ENCODE results near the gene B4GALT5.

The B4GALT5 gene

GRCh38 chr20:49700411-49701185 is 13.1 kb downstream of the B4GALT5 start:
- peak; percentile 81 for DNase-seq

- DNase-seq = peak; percentile 66
Observed at GRCh38 chr20:49699200-49699992, 14.3 kb downstream of the B4GALT5 start.

GRCh38 chr20:49698477-49698876 is 15.2 kb downstream of the B4GALT5 start:
- DNase-seq = no peak

- DNase-seq = no peak
Observed at GRCh38 chr20:49697071-49697470, 16.6 kb downstream of the B4GALT5 start.

DNA sequence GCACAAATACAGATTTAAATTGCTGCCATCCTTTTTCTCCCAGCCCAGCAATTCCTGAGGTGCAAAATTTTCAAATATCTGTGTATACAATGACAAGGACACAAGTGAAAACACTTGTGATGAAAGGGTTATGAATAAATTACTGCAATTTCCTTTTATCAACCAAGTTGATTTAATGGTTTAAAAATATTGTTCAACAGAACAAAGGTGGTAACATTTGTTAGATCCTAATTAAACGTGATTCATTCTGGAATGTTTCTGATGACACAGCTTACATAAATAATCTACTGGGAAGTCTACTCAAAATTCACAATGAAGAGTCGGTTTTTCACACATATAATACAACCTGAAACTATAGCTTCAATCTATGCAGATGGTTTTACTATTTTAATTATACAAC is 17.1 kb downstream of the B4GALT5 start:
- DNase-seq = peak; percentile 34

- DNase-seq = peak; percentile 27
Observed at GRCh38 chr20:49695830-49696229, 17.8 kb downstream of the B4GALT5 start.

GRCh38 chr20:49694450-49695071 is 19.1 kb downstream of the B4GALT5 start:
- DNase-seq = no peak

DNA sequence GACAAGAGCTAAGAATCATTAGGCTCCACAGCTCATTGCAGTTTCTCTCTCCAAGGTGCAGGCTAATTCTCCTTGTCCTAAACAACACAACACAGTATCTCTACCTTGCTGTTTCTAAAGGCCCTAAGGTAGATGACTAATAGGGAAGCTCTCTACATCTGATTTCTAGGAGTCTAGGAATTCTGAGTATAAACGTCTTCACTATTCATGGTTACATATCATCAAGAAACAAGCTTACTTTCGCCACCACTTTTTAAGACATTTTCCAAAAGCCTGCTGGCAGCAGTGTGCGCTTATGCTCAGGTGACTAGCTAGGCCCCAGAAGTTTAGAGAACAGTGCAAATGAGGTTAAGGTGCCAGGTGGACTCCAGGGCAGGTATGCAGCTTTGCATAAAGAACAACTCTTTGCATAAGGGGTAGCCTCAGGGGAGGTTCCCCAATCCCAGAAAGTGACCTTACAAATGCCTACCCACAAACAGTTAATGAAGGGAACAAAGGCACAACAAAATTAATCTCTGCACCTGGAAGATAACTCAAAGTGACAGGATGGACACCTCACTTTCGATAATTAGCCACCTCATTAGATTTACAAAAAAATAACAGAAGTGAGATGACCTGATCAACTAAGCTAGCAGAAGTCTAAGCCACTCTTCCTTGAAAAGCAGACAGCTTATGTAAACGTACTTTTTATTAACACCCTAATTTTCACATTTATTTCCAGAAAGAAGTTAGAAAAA is 20.1 kb downstream of the B4GALT5 start:
- DNase-seq = no peak

GRCh38 chr20:49692941-49693340 is 20.7 kb downstream of the B4GALT5 start:
- DNase-seq = no peak

DNA sequence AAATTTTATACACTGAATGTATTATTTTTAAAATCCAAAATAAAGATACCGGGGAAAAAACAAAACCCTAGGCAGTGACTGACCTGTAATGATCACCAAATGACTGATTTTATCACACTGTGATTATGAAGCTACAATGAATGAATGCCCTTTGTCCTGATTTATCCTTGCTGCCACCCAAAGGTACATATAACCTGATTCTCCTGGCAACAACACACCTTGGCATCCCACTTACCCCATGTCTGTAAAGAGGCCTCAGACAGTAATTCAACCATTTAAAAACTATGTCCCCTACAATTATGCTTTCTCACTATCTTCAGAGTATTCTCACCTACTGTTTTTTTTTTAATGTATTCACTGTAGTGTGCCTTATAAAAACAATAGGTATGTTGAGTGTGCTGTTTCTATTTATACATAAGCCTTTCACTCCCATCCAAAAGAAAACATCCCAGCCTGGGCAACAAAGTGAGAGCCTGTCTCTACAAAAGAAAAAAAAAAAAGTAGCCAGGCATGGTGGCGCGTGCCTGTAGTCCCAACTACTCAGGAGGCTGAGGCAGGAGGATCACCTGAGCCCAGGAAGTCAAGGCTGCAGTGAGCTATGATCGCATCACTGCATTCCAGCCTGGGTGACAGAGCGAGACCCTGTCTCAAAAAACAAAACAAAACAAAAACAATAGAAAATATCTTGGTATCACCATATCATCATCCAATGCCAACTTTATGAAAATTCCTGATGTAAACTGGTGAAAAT is 21.7 kb downstream of the B4GALT5 start:
- no peak for DNase-seq

GRCh38 chr20:49690899-49691620 is 22.6 kb downstream of the B4GALT5 start:
- DNase-seq = peak; percentile 45

DNA sequence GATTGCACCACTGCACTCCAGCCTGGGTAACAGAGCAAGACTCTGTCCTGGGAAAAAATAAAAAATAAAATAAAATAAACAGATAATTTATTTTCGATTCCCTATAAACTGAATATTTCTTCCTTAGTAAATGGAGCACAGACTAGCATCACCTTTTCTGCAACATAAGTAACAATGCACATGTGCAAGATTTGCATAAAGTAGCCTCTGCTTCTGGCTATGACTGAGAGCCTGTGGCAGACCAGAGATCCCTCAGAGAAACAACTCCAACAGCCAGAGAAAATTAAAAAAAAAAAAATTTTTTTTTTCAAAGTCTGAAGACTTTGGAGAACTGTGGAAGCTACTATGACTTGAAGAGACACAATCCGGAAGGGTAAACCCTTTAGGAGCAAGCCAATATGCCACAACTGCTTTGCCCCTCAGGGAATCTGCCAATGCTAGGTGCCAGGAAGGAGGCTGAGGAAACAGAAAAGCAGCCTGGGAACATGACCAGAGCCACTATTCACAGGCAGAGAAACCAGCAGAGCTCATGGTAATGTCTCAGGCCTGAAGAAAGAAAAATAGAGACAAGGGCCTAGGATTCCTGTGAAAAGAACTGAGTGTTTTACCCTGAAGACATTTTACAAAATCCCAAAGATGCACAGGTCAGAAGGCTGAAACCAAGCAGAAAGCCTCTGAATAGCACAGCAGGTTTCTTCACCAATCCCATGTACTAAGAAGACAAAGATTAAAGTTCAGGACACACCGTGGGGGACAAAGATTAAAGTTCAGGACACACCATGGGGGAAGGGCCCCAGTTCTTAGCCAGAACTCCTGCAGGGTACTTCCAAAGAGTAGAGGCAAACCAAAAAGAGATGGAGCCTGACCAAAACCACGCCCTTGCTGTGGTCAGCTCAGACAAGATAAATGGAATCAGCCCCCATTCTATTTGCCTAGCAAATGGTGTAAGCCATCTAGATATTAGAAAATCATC is 25.8 kb downstream of the B4GALT5 start:
- DNase-seq = no peak

DNA sequence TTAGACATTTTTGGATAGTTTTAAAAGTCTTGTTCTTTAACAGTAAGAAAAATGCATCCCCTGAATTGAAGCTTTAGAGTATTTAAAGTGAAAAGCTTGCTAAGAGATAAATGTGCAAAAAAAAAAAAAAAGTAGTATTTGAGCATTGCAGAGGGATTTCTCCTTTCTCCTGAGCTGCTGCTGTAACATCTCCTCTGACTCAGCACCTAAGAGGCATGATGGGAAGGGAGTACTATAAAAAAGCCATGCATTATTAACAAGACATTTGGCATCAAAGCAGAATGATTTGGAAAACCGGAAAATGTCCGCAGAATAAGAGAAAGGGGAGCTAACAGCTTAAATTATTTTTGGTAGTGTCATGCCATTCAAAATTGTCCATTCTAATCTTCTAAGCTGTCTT is 27.9 kb downstream of the B4GALT5 start:
- peak; percentile 67 for DNase-seq

- no peak for DNase-seq
Observed at GRCh38 chr20:49685161-49685601, 28.5 kb downstream of the B4GALT5 start.

GRCh38 chr20:49684335-49684997 is 29.2 kb downstream of the B4GALT5 start:
- no peak for DNase-seq

- no peak for DNase-seq
Observed at GRCh38 chr20:49682798-49683197, 30.9 kb downstream of the B4GALT5 start.

DNA sequence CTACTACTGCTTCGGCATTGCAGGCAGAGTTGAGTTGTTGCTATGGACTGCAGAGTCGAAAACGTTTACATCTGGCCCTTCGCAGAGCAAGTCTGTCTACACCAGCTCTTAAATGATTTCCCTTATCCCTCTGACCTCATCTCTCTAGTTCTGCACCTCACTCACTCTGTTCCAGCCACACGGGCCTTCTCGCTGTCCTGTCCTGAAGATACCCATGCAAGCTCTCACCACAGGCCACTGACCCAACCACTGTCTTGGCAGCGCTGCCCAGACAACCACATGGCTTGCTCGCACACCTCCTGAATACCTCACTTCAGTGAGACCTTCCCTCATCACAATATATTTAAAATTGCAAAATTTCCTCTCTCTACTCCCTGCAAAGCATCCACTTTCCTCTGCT is 31.4 kb downstream of the B4GALT5 start:
- no peak for DNase-seq

GRCh38 chr20:49681850-49682216 is 31.8 kb downstream of the B4GALT5 start:
- no peak for DNase-seq

DNA sequence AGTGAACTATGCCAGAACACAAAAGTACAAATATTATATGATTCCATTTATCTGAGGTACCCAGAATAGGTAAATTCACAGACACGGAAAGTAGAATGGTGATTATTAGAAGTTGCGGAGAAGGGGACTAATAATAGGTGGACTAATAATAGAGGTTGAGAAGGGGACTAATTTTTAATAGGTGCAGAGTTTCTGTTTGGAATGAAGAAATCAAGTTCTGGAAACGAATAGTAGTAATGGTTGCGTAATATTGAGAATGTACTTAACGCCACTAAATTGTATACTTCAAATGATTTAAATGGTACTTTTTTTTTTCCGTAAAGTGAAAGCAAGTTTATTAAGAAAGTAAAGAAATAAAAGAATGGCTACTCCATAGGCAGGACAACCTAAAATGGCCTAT is 33.2 kb downstream of the B4GALT5 start:
- DNase-seq = no peak

- DNase-seq = no peak
Observed at GRCh38 chr20:49679634-49680033, 34.0 kb downstream of the B4GALT5 start.

Data from fibroblast of skin of right quadriceps (primary cell).